ENCODE results near the gene CBX4. TPM values are rescaled to one million over a fixed set of nuclear protein-coding genes. Genes with fewer than 3 reads are reported as not detected.
A peak's percentile ranks its signal among the peaks of the same experiment; 100 is the strongest.

Gene CBX4
- total RNA-seq, 1 donor from 2014 or later, result 16.9 TPM

GRCh38 chr17:79786930-79787643 lies 52.2 kb downstream of the CBX4 start:
- Histone ChIP-seq H2AFZ (ENCODE audit: low read depth, low read length) (no peak overlapping the region), H3K27ac (ENCODE audit: low read depth, low read length) (no peak overlapping the region), H3K9me3 (ENCODE audit: insufficient read depth, low read depth, low read length) (no peaks in the 10 kb centered on the region), H3K4me1 (ENCODE audit: insufficient read depth, low read length) (no peaks in the 10 kb centered on the region), H3K27me3 (ENCODE audit: insufficient read depth, low read length) (peaks cover 43% of the 10 kb centered on the region), H3K9ac (ENCODE audit: low read length) (no peak overlapping the region), H3K79me2 (ENCODE audit: insufficient read depth, low read length) (no peaks in the 10 kb centered on the region), H3K36me3 (ENCODE audit: insufficient read depth, low read length) (peaks cover 3% of the 10 kb centered on the region), H3K4me2 (ENCODE audit: low read length) (no peak overlapping the region), H3K4me3 (ENCODE audit: insufficient read depth, low read depth, low read length) (no peak overlapping the region), H4K20me1 (ENCODE audit: insufficient read depth, low read length) (peaks cover 7% of the 10 kb centered on the region)
- no peak overlapping the region for H3K27ac Mint-ChIP-seq (ENCODE audit: unreplicated experiment)
- H3K36me3 Mint-ChIP-seq (ENCODE audit: low read depth, unreplicated experiment), result peaks cover 9% of the 10 kb centered on the region
- FAIRE-seq (no peak), DNase-seq (ENCODE audit: low read depth) (no peak)
- H3K4me1 Mint-ChIP-seq (ENCODE audit: low read depth, unreplicated experiment), result peaks cover 2% of the 10 kb centered on the region
- peaks cover 45% of the 10 kb centered on the region for H3K27me3 Mint-ChIP-seq (ENCODE audit: low read depth, unreplicated experiment)
- H3K9me3 Mint-ChIP-seq (ENCODE audit: unreplicated experiment), result no peaks in the 10 kb centered on the region
- TF ChIP-seq, protein P1, sequence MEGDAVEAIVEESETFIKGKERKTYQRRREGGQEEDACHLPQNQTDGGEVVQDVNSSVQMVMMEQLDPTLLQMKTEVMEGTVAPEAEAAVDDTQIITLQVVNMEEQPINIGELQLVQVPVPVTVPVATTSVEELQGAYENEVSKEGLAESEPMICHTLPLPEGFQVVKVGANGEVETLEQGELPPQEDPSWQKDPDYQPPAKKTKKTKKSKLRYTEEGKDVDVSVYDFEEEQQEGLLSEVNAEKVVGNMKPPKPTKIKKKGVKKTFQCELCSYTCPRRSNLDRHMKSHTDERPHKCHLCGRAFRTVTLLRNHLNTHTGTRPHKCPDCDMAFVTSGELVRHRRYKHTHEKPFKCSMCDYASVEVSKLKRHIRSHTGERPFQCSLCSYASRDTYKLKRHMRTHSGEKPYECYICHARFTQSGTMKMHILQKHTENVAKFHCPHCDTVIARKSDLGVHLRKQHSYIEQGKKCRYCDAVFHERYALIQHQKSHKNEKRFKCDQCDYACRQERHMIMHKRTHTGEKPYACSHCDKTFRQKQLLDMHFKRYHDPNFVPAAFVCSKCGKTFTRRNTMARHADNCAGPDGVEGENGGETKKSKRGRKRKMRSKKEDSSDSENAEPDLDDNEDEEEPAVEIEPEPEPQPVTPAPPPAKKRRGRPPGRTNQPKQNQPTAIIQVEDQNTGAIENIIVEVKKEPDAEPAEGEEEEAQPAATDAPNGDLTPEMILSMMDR (IDR thresholded peaks at IDR 0.05; ENCODE audit: insufficient read depth, low read depth, low read length), result no peak
- TF ChIP-seq EZH2 (IDR thresholded peaks at IDR 0.05; ENCODE audit: insufficient read depth, low read length), result peak; percentile 26
- no peak overlapping the region for H3K4me3 Mint-ChIP-seq (ENCODE audit: unreplicated experiment)

- no peak overlapping the region for H3K27ac ChIP-seq (ENCODE audit: low read depth, low read length)
- H2AFZ ChIP-seq (ENCODE audit: low read depth, low read length), result no peak overlapping the region
- Mint-ChIP-seq H3K36me3 (ENCODE audit: low read depth, unreplicated experiment) (peaks cover 11% of the 10 kb centered on the region), H3K27ac (ENCODE audit: unreplicated experiment) (no peak overlapping the region), H3K4me3 (ENCODE audit: unreplicated experiment) (no peak overlapping the region), H3K9me3 (ENCODE audit: unreplicated experiment) (no peaks in the 10 kb centered on the region), H3K4me1 (ENCODE audit: low read depth, unreplicated experiment) (peaks cover 2% of the 10 kb centered on the region), H3K27me3 (ENCODE audit: low read depth, unreplicated experiment) (peaks cover 51% of the 10 kb centered on the region)
- no peak overlapping the region for H3K9ac ChIP-seq (ENCODE audit: low read length)
- H3K4me1 ChIP-seq (ENCODE audit: insufficient read depth, low read length), result no peaks in the 10 kb centered on the region
- TF ChIP-seq, protein P1 (IDR thresholded peaks at IDR 0.05; ENCODE audit: insufficient read depth, low read depth, low read length), result no peak
- no peak for TF ChIP-seq EZH2 (IDR thresholded peaks at IDR 0.05; ENCODE audit: insufficient read depth, low read length)
- no peaks in the 10 kb centered on the region for H3K9me3 ChIP-seq (ENCODE audit: insufficient read depth, low read depth, low read length)
- DNase-seq (ENCODE audit: low read depth) (no peak), FAIRE-seq (no peak)
- peaks cover 34% of the 10 kb centered on the region for H3K27me3 ChIP-seq (ENCODE audit: insufficient read depth, low read length)
- H4K20me1 ChIP-seq (ENCODE audit: insufficient read depth, low read length), result no peaks in the 10 kb centered on the region
- H3K4me2 ChIP-seq (ENCODE audit: low read length), result no peak overlapping the region
- H3K36me3 ChIP-seq (ENCODE audit: insufficient read depth, low read length), result peaks cover 3% of the 10 kb centered on the region
- no peaks in the 10 kb centered on the region for H3K79me2 ChIP-seq (ENCODE audit: insufficient read depth, low read length)
- H3K4me3 ChIP-seq (ENCODE audit: insufficient read depth, low read depth, low read length), result no peak overlapping the region
These were observed 53.1 kb downstream of the CBX4 start for GRCh38 chr17:79785900-79786810.
